Natural killer cell (primary cell): ENCODE measurements around the gene PCGF3. TPM values are rescaled to one million over a fixed set of nuclear protein-coding genes. Genes with fewer than 3 reads are reported as not detected.
A peak's percentile ranks its signal among the peaks of the same experiment; 100 is the strongest.

Experiments used
- ATAC-seq, 3 donors: fragments of 150-1000 bp in 2 of 3; fragments of 200-7000 bp in 1 of 3; cut with Tn5 transposase; 1 replicate in 1 of 3; 2 replicates in 2 of 3; pipeline ENCODE4 v1.10.0; 2021; ENCODE audit warnings: mild to moderate bottlenecking in 2 of 3, moderate library complexity in 2 of 3
- DNase-seq, 2 donors: peaks; one replicate each; pipeline versions ENCODE4 v3.0.0 to v3.0.0-alpha.2; 2013 to 2021; ENCODE audit warnings: mixed read lengths in 1 of 2
- H3K27ac ChIP-seq: one replicate; pipeline ENCODE4 v1.5.1; 2013; ENCODE audit warnings: mild to moderate bottlenecking, low read length
- H3K27me3 ChIP-seq: one replicate; pipeline ENCODE4 v1.6.1; 2013; ENCODE audit warnings: low read length; ENCODE audit not compliant: control insufficient read depth, insufficient read depth
- H3K36me3 ChIP-seq: one replicate; pipeline ENCODE4 v1.6.1; 2013; ENCODE audit warnings: low read length; ENCODE audit not compliant: control insufficient read depth, insufficient read depth
- H3K4me1 ChIP-seq: one replicate; pipeline ENCODE4 v1.6.1; 2013; ENCODE audit warnings: low read length; ENCODE audit not compliant: control insufficient read depth, insufficient read depth
- H3K4me3 ChIP-seq: one replicate; pipeline ENCODE4 v1.5.1; 2013; ENCODE audit warnings: low read length
- H3K9me3 ChIP-seq: one replicate; pipeline ENCODE4 v1.6.1; 2013; ENCODE audit warnings: low read length; ENCODE audit not compliant: control insufficient read depth, insufficient read depth
- H3K27ac Mint-ChIP-seq, 2 donors: one replicate each; pipeline ENCODE4 v1.8.0; 2022; ENCODE audit warnings: mild to moderate bottlenecking in 2 of 2, mixed read lengths in 2 of 2, moderate library complexity in 1 of 2
- H3K27me3 Mint-ChIP-seq, 2 donors: one replicate each; pipeline ENCODE4 v1.8.0; 2022; ENCODE audit warnings: low read depth in 2 of 2, mixed read lengths in 2 of 2
- H3K36me3 Mint-ChIP-seq: one replicate; pipeline ENCODE4 v1.8.0; 2022; ENCODE audit warnings: mixed read lengths
- H3K4me1 Mint-ChIP-seq, 2 donors: one replicate each; pipeline ENCODE4 v1.8.0; 2022; ENCODE audit warnings: mixed read lengths in 2 of 2
- H3K4me3 Mint-ChIP-seq: one replicate; pipeline ENCODE4 v1.8.0; 2022; ENCODE audit warnings: mild to moderate bottlenecking, moderate library complexity, mixed read lengths
- H3K9me3 Mint-ChIP-seq, 2 donors: one replicate each; pipeline ENCODE4 v1.8.0; 2022; ENCODE audit warnings: mixed read lengths in 2 of 2
- WGBS: methylation state at CpG from one replicate; pipeline ENCODE4 v1.1.7; 2013; ENCODE audit warnings: missing lambda C conversion rate; ENCODE audit not compliant: insufficient coverage; 5-methylcytosine and 5-hydroxymethylcytosine counted together
- intact Hi-C: fragments of 100-400 bp; cut with micrococcal nuclease; formaldehyde crosslinking; loops from one replicate; pipeline ENCODE4 v1.14.2; 2022
- total RNA-seq, 4 donors: library from RNA; stranded (reverse); fragments of 120-200 nt in 1 of 4; gene quantifications; one replicate each; pipeline versions ENCODE4 v1.2.3 to v1.2.4, GENCODE V29; 2013 to 2022
- TF ChIP-seq, protein P1 (sequence below): fragments of 200-600 bp; IDR thresholded peaks from one replicate; pipeline ENCODE4 v1.8.0; 2022; ENCODE audit warnings: antibody characterized with exemption

Gene PCGF3
- total RNA-seq, 3 donors from 2014 or later (not counting 1 experiment from before 2014, with no cell fraction given), result 71.2 to 101 (median 97.2) TPM

DNA sequence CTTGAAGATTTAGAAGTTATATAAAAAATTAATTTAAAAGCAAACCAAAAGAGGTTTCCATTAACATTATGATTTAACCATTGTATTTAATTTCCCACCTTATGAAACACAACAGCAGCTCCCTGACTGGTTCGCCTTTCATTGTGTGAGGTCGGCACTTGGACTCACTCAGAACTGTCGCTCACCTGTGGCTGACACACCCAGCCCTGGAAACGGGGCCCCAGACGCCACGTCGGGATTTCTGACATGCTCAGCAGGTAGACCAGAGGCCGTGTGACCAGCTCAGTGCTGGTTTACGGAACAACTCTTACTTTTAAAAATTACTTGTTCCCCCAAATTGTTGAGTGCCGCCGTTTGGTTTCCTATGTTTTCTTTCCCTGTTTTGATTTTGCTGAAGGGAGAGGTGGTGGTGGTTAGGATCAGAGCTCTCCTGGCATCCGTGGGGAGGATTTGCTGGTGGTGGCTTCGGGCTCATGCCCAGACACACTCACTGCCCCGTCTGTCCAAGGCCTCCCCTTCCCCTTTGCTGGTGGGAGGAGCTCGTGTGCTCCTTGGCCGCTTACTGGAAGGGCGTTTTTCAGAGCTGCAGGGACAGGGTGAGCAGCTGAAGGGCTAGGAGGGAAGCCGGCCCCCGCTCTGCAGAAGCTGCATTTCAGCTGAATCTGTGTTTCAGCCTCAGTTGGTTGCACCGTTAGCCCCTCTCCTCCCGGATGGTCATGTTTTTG, 61.1 kb downstream of the PCGF3 start:
- WGBS, result 90% methylated on average over 21 of the region's 21 CpGs
- H3K4me3 Mint-ChIP-seq, result no peak overlapping the region
- Histone ChIP-seq H3K27ac (no peak overlapping the region), H3K4me1 (peaks cover 3% of the 10 kb centered on the region), H3K36me3 (peaks cover 28% of the 10 kb centered on the region), H3K4me3 (no peak overlapping the region), H3K27me3 (no peaks in the 10 kb centered on the region), H3K9me3 (no peaks in the 10 kb centered on the region)
- ATAC-seq (no peak), DNase-seq (no peak)
- H3K27ac Mint-ChIP-seq, result peak overlapping the region in 1 of 2 donors; percentile 33
- peaks cover 10 to 28% of the 10 kb centered on the region in 2 donors for H3K4me1 Mint-ChIP-seq
- no peaks in the 10 kb centered on the region for H3K36me3 Mint-ChIP-seq
- H3K9me3 Mint-ChIP-seq, result no peaks in the 10 kb centered on the region
- TF ChIP-seq, protein P1, sequence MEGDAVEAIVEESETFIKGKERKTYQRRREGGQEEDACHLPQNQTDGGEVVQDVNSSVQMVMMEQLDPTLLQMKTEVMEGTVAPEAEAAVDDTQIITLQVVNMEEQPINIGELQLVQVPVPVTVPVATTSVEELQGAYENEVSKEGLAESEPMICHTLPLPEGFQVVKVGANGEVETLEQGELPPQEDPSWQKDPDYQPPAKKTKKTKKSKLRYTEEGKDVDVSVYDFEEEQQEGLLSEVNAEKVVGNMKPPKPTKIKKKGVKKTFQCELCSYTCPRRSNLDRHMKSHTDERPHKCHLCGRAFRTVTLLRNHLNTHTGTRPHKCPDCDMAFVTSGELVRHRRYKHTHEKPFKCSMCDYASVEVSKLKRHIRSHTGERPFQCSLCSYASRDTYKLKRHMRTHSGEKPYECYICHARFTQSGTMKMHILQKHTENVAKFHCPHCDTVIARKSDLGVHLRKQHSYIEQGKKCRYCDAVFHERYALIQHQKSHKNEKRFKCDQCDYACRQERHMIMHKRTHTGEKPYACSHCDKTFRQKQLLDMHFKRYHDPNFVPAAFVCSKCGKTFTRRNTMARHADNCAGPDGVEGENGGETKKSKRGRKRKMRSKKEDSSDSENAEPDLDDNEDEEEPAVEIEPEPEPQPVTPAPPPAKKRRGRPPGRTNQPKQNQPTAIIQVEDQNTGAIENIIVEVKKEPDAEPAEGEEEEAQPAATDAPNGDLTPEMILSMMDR, result no peak
- no peaks in the 10 kb centered on the region for H3K27me3 Mint-ChIP-seq
- intact Hi-C loops, result no loop called here

DNA sequence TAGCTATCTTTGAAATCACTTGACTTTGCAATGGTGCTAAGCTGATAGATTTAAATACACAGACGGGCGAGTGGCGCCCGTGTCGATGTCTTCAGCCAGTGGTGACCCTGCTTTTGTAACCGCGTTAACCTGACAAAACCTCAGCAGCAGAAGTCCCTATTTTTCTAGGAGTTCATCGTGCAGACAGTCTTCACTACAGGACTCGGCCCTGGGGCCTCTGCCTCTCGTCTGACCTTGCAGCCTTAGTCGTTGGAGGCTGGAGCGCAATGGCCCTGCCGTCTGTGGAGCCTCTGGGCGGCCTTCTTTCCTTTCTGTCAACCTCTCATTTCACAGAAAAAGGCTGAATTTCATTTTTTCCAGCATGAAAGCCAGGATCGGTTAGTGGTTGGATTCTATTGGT, 62.4 kb downstream of the PCGF3 start:
- peaks cover 28% of the 10 kb centered on the region for H3K36me3 ChIP-seq

DNA sequence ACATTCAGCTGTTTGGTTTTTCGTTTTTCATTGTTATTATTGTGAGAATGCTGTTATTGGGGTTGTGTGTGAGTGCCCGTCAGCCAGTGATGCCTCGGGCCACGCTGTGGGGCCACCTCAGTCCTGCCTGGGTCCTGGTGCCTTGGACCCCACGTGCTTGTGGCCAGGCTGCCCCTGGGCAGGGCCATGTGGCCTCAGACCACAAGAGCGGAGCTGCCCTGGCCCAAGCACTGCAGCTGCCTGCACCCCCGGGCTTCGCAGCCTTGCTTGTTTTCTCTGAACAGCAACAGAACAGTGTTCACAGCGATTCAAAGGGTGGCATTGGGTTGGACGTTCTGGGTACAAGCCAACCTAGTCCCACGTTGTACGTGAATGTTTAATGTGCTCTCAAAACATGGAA, 63.4 kb downstream of the PCGF3 start:
- no peaks in the 10 kb centered on the region for H3K36me3 Mint-ChIP-seq
- H3K4me3 ChIP-seq, result no peak overlapping the region
- H3K27me3 Mint-ChIP-seq, result no peaks in the 10 kb centered on the region
- H3K9me3 ChIP-seq, result no peaks in the 10 kb centered on the region
- no peak for DNase-seq
- peaks cover 13 to 16% of the 10 kb centered on the region in 2 donors for H3K4me1 Mint-ChIP-seq
- H3K27ac Mint-ChIP-seq, result no peak overlapping the region
- 92% methylated on average over 12 of the region's 12 CpGs for WGBS
- peaks cover 28% of the 10 kb centered on the region for H3K36me3 ChIP-seq
- intact Hi-C loops, result no loop called here
- TF ChIP-seq, protein P1, result no peak
- H3K27ac ChIP-seq, result no peak overlapping the region
- no peaks in the 10 kb centered on the region for H3K27me3 ChIP-seq
- H3K4me1 ChIP-seq, result peaks cover 13% of the 10 kb centered on the region
- no peak overlapping the region for H3K4me3 Mint-ChIP-seq
- ATAC-seq, result no peak
- H3K9me3 Mint-ChIP-seq, result no peaks in the 10 kb centered on the region

More for the DNA sequence above, 62.4 kb downstream of the PCGF3 start:
- no peaks in the 10 kb centered on the region for H3K9me3 Mint-ChIP-seq
- Histone ChIP-seq H3K4me1 (peaks cover 6% of the 10 kb centered on the region), H3K9me3 (no peaks in the 10 kb centered on the region), H3K27me3 (no peaks in the 10 kb centered on the region), H3K4me3 (no peak overlapping the region), H3K27ac (no peak overlapping the region)
- TF ChIP-seq, protein P1, result no peak
- DNase-seq (no peak), ATAC-seq (no peak)
- H3K4me1 Mint-ChIP-seq, result peaks cover 8 to 19% of the 10 kb centered on the region in 2 donors
- H3K27ac Mint-ChIP-seq, result peak overlapping the region in 1 of 2 donors; percentile 41
- H3K4me3 Mint-ChIP-seq, result no peak overlapping the region
- no peaks in the 10 kb centered on the region for H3K36me3 Mint-ChIP-seq
- intact Hi-C loops, result no loop called here
- no peaks in the 10 kb centered on the region for H3K27me3 Mint-ChIP-seq
- WGBS, result 98% methylated on average over 15 of the region's 15 CpGs

GRCh38 chr4:769511-769910, 63.9 kb downstream of the PCGF3 start:
- intact Hi-C loops, result no loop called here
- Mint-ChIP-seq H3K4me1 (peaks cover 18 to 20% of the 10 kb centered on the region in 2 donors), H3K27ac (peak overlapping the region in 1 of 2 donors; percentile 31), H3K36me3 (no peaks in the 10 kb centered on the region), H3K27me3 (no peaks in the 10 kb centered on the region), H3K4me3 (no peak overlapping the region), H3K9me3 (no peaks in the 10 kb centered on the region)
- no peak overlapping the region for H3K4me3 ChIP-seq
- H3K9me3 ChIP-seq, result no peaks in the 10 kb centered on the region
- H3K36me3 ChIP-seq, result peaks cover 29% of the 10 kb centered on the region
- DNase-seq (no peak), ATAC-seq (no peak)
- TF ChIP-seq, protein P1, result no peak
- whole genome bisulfite sequencing, result 94% methylated on average over 19 of the region's 19 CpGs
- H3K27me3 ChIP-seq, result no peaks in the 10 kb centered on the region
- H3K27ac ChIP-seq, result no peak overlapping the region
- peaks cover 16% of the 10 kb centered on the region for H3K4me1 ChIP-seq
